Measurements from ENCODE around the gene ITCH.
"Not testable (repeated sequence)": the region's sequence is repeated elsewhere in the genome, so short reads cannot be mapped to it uniquely, and the experiment has no call there.

Gene ITCH

DNA sequence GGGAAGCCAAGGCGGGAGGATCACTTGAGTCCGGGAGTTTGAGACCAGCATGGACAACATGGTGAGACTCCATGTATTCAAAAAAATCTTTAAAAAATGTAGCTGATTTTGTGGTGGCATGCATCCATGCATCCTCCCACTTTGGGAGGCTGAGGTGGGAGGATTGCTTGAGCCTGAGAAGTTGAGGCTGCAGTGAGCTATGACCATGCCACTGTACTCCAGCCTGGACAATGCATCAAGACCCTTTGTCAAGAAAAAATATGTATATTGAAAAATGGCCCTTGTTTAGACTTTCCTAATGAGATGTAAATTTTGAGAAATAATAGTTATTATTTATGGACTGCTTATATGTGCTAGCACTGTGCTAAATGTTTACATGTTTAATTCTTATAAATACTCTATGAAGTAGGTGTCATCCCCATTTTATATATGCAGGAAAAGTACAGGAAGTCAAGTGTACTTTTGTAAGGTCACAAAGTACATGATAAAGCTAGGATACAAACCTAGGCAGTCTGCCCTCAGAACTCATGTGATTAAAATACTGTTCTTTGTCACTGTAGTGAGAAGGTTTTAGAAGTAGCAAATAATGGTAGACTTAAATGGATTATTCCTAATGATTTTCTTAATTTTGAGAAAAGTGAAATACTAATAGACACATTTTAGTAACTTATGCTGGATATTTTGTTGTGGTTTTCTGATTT is 58.8 kb downstream of the ITCH start:
- DNase-seq, result no peak

DNA sequence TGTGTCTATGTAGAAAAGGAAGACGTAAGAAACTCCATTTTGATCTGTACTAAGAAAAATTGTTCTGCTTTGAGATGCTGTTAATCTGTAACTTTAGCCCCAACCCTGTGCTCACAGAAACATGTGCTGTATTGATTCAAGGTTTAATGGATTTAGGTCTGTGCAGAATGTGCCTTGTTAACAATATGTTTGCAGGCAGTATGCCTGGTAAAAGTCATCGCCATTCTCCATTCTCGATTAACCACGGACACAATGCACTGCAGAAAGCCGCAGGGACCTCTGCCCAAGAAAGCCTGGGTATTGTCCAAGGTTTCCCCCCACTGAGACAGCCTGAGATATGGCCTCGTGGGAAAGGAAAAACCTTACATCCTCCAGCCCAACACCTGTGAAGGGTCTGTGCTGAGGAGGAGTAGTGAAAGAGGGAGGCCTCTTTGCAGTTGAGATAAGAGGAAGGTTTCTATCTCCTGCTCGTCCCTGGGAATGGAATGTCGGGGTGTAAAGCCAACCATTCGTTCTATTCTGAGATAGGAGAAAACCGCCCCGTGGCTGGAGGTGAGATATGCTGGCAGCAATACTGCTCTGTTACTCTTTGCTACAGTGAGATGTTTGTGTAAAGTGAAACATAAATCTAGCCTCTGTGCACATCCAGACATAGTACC is 62.1 kb downstream of the ITCH start:
- DNase-seq, result not testable (repeated sequence)

DNA sequence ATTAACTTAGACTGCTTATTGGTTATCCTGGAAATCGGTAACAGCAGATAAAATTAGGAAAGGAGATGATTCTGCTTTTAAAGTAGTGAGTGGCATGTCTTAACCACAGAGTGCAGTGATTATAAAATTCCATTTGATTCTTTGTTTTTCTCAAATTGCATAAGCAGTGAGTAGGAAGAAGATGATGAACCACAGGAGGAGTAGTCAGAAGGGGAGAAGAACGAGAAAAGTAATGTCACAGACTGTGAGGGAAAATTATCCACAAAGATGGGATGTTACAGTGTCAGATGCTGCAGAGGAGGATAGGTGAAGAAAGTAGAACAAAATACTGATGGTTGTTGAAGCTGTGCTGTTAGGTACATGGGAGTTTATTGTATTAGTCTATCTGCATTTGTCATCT is 63.0 kb downstream of the ITCH start:
- DNase-seq, result no peak

GRCh38 chr20:34427331-34427730 is 64.3 kb downstream of the ITCH start:
- no peak for DNase-seq

DNA sequence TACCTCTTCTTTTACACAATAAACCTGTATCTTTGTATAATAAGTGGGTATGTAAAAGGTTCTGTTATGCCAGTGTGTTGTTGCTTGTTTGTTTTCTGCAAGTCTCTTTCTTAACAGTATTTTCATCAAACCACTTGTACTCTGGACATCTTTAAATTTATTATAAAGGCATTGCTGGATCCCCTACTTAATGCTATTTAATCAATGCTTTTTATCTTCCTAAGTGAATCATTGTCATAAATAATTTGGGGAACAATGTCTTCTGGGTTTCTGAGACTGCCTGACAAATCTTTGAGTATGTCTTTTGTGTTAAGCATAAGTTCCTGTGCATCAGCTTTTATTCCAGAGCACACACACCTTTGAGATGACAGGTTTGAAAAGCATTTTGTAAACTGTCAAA is 64.7 kb downstream of the ITCH start:
- DNase-seq, result no peak

DNA sequence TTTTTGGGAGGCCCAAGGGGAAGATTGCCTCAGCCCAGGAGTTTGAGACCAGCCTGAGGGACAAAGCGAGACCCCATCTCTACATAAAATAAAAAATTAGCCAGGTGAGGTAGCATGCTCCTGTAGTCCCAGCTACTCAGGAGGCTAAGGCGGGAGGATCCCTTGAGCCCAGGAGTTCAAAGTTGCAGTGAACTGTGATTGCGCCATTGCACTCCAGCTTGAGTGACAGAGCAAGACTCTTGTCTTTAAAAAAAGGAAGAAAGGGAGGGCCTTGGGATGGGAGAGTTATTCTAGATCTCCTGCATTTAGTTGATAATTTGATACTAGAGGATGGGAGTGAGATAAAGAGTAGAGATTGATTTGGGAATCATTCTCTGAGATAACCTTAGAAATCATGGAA is 68.1 kb downstream of the ITCH start:
- no peak for DNase-seq

- not testable (repeated sequence) for DNase-seq
Observed at GRCh38 chr20:34432663-34433062, 69.6 kb downstream of the ITCH start.

DNA sequence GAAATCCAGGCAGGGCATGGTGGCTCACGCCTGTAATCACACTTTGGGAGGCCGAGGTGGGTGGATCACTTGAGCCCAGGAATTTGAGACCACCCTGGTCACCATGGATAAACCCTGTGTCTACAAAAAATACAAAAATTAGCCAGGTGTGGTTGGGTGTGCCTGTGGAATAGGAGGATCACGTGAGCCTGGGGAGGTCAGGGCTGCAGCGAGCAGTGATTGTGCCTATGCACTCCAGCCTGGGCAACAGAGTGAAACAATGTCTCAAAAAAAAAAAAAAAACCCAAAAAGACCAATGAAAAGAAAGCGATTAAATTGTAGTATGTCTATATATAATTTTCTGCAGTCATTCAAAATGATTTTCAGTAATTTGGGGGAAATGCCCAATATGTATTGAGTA is 70.3 kb downstream of the ITCH start:
- no peak for DNase-seq

DNA sequence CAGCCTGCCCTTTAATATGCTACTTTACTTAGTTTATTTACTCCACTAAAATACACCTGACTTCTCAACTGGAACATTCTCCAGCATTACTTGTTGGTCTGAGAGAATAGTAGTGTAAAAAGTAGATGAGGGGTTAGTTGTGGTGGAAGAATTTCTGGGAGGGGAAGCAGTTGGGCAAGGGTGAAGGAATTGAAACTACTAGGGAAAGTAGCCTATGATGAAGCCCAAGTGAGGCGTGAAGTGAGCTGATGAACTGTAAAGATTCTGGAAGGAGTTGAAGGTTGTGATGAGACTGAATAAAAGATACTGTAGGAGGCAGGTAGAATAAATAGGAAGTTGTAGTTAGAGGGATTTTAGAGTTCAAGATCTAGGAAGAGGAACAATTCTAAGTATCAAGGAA is 72.5 kb downstream of the ITCH start:
- no peak for DNase-seq

DNA sequence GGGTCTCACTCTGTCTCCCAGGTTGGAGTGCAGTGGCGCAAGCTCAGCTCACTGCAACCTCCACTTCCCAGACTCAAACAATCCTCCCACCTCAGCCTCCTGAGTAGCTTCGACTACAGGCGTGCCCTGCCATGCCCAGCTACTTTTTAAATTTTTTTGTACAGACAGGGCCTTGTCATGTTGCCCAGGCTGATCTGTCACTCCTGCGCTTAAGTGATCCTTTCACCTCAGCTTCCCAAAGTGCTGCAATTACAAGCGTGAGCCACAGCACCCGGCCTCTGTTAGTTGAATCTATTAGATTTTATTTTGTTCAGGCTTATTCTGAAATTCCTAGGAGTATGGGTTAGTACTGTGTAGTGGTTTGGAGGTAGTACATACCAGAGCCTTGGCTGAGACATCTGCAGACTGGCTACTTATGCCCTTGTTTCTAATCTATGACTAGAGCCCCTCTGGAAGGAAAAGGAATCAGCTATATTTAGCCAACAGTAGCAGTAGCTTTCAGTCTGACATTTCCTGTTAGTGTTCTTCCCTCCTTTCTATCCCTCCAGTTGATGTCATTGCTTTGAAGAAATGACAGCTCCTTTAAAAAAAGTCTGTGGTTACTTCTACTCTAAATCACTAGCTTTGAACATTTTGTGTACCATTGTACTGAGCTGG is 74.4 kb downstream of the ITCH start:
- no peak for DNase-seq

GRCh38 chr20:34439168-34439567 is 76.1 kb downstream of the ITCH start:
- DNase-seq, result no peak

GRCh38 chr20:34441423-34441822 is 78.3 kb downstream of the ITCH start:
- not testable (repeated sequence) for DNase-seq

GRCh38 chr20:34443546-34443945 is 80.5 kb downstream of the ITCH start:
- DNase-seq, result no peak

DNA sequence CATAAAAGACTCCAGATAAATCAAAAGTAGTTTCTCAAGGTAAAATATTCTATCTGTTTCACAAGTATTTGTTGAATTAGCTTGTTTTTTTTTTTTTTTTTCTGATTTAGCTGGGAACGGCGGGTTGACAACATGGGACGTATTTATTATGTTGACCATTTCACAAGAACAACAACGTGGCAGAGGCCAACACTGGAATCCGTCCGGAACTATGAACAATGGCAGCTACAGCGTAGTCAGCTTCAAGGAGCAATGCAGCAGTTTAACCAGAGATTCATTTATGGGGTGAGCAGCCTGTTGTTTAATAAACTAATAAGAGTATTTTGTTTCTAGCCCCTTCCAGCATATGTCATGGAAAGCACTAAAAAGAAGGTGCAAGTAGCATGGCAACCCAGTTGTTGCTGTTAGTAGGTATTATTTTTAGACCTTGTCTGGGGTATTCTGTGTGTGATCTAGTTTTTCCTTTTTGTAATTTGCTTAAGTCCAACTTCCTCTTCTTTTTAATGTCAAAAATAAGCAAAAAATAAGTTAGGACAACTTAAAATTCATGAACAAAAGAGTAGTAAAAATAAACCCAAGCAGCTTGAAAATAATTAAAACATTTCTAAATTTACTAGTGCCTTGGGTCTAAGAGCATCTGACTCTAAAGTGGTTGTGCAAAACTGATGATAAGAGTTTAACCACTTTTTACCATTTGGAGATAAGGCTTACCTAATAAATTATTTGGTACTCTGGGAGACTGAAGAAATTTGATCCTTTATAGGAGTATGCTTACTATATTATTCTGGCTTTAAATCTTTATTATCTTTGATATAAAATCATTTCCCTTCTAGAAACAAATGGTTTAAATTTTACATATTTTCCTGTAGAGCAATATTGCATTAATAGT is 82.3 kb downstream of the ITCH start:
- no peak for DNase-seq

GRCh38 chr20:34448517-34448916 is 85.4 kb downstream of the ITCH start:
- no peak for DNase-seq

DNA sequence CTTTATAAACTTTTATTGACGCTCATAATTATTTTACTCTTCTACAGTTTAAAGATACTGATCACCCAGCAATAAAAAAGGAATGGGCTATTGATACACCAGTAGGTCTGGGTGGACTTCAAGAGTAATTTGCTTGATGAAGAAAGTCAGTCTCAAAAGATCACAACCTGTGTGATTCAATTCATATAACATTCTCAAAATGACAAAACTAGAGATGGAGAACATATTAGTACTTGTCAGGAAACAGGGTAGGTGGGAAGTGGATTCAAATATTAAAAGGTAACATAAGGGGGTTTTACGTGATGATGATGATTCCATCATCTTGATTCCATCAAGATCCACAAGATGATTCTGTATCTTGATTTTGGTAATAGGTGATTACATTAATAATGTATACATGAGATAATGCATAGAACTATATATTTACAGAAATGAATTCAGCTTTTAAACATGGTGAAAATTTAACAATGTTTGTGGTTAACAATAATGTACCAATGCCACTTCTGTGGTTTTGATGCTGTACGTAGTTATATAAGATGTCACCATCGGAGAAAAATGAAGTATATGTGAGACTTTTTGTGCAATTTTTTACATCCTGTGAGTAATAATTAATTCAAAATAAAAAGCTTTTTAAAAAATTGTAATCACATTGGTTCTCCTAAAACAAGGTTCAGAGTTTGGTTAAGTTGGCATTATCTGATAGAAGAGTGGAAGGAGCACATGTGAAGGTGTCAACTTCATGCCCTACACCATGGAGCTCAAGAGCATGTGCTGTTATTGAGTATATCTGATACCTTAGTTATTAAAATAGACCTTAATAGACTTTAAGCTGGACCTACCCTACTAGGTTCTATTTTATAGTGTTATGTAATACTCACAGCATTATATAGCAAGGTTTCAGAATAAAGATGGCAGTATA is 86.9 kb downstream of the ITCH start:
- DNase-seq, result no peak

DNA sequence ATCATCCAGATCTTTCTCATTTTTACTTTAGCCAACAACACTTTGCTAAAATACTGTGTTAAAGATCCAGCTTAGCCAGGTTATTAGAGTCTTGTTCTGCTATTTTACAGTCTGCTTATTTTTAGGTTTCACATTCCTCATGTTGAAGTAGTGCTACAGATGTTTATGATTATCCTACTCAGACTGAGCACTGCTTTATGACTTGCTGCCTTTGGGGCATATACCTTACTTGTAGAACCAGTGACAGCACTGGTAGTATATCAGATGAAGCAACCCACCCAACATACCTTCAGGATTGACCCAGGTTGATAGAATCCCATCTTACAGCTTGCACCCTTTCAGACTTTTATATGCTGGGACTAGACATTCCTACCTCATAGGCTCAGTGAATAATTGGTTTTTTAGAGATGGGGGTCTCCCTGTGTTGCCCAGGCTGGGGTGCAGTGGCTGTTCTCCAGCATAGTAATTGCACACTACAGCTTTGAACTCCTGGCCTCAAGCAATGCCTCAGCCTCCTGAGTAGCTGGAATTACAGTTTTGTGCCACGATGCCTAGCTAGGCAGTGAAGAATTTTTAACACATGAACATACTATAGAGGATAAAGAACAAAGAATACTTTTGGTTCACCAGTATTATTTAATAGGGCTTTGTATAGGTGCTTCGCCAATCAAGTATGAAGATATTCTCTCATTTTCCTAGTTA is 89.4 kb downstream of the ITCH start:
- DNase-seq, result no peak

DNA sequence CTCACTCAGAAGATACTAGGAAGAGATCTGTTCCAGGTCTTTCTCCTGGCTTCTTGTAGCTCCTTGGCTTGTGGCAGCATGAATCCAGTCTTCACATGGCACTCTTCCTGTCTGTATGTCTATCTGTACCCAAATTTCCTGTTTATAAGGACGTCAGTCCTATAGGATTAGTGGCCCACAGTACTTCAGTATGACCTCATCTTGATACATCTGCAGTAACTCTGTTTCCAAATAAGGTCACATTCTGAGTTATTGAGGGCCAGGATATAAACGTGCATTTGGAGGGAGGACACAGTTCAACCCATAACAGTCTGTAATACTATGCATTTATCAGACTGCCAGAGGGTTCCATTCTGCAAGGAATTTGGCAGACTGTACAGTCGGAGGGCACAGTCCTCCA is 95.6 kb downstream of the ITCH start:
- no peak for DNase-seq

GRCh38 chr20:34459209-34459897 is 96.3 kb downstream of the ITCH start:
- DNase-seq, result no peak

DNA sequence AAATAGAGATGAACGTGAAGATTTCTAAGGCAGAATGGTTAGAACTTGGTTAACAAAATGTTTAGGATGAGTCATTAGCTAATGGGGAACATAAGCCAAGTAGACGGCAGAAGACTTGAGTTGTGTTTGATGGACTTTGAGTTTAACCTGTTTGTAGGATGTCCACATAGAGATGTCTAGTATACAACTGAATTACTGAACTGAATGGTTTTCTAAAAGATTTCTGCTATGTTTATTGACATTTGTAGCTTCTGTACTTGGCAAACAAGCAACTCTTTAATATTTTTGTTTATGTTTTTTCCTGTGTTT is 98.7 kb downstream of the ITCH start:
- DNase-seq, result no peak

GRCh38 chr20:34468951-34469350 is 105.9 kb downstream of the ITCH start:
- no peak for DNase-seq

Measured in SHP77 treated with DMSO at 0.1 percent for 48 hours (cell line).